Suppressor macrophage treated with lipopolysaccharide for 4 hours (primary cell): ENCODE measurements around the gene GADD45A.
A peak's percentile ranks its signal among the peaks of the same experiment; 100 is the strongest.
"Not testable (repeated sequence)": the region's sequence is repeated elsewhere in the genome, so short reads cannot be mapped to it uniquely, and the experiment has no call there.

Source experiments
- DNase-seq: peaks from one replicate; pipeline ENCODE4 v3.0.0-alpha.2; 2020

GADD45A gene

DNA sequence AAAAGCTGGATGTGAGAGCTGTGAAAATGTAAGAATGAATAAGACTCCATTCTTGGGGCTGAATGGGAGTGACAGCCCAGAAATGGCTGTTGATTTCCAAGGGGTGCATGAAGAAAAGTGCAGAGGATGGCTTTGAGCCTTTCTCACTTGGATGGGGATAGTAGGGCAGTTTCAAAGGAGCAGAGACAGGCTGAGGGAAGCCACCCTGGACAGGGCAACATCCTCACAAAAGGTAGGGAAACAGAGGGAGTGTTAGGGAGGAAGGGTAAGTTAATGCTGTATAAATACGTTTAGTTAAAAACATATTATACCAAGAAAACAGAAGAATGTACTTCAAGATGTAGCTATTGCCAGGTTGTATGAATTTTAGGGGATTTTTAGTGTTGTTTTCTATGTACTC is 38.1 kb downstream of the GADD45A start:
- no peak for DNase-seq

DNA sequence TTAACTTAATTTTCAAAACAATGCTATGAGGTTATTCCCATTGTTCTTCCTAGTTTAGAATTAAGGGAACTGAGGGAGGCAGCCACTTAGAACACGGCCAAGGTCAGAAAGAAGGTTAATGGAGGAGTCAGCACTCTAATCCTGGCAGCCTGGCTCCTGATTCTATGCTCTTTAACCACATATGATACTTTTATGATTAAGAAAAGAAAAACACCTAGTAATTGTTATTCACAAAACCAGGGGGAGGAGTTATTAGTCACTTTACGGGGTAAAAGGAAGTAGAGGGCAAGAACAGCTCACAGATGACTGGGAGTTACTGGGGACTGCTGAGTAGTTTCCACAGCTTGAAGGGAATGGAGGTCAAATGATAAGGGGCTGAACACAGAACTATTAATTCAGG is 38.6 kb downstream of the GADD45A start:
- peak; percentile 80 for DNase-seq

DNA sequence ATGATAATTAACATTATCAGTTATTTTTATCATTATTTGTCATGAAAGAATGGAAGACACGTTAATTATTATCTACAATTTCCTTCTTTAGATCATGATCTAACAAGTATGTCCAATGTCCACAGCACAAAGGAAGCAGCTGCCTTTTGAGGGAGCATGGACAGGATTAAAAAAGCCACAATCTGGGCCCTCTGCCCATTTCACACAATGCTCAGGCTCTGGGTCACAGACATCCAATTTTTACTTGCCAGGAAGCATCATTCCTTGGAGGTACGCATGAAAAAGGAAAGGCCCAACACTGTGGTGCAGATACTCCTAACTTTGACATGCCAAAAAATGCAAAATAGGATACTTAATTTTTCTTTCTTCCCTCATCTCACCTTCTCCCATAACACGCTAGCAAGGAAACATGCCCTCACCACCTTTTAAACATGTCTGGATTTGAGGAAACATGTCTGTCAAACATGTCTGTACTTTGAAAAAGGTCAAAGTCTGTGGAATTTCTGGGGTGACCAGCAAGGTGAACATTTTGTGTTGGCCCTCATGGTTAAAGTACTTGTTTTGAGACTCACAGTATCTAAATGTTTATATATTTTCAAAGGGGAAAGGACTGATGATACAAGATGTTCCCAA is 40.0 kb downstream of the GADD45A start:
- DNase-seq = no peak

DNA sequence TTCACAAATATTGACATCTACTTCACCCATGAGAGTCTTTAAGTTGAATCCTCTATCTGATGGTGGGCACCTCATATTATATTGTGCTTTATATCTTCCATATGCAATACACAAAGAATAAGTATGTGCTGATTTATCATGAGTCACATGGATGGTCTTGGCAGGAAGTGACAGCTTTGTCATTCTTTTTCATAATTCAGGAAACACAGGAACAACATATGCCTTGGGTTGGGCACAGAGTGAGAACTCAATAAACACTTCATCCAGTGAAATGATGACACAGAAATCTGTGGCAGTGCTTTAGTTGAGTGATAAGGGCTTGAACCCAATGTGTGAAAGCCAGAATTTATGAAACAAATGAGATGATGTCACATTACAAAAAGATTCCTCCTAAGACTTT is 41.2 kb downstream of the GADD45A start:
- DNase-seq = peak; percentile 71

DNA sequence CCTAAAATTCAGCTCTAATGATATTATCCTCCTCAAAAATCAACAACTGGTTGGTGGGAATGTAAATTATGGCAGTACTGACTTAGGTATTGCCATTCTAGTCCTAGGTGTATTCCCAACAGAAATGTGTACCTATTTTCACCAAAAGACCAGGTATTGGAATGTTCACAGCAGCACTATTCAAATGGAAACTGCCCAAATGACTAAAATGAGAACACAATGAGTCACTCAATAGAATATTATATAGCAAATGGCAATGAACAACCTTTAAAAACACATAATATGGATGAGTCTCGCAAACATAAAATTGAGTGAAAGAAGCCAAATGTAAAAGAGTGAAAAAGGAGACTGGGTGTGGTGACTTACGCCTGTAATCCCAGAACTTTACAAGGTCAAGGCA is 44.9 kb downstream of the GADD45A start:
- DNase-seq = no peak

DNA sequence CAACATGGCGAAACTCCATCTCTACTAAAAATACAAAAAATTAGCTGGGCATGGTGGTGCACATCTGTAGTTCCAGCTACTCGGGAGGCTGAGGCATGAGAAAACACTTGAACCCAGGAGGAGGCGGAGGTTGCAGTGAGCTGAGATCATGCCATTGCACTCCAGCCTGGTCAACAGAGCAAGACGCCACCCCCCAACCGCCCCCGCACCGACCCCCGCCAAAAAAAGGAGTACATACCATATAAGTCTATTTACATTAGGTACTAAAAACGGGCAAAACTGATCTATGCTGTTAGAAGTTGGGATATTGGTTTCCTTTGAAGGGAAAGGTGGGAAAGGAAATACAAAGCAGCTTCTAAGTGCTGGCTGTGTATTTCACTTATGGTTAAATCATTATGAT is 45.3 kb downstream of the GADD45A start:
- DNase-seq = not testable (repeated sequence)

- no peak for DNase-seq
Measured at GRCh38 chr1:67731322-67731721, 46.3 kb downstream of the GADD45A start.

DNA sequence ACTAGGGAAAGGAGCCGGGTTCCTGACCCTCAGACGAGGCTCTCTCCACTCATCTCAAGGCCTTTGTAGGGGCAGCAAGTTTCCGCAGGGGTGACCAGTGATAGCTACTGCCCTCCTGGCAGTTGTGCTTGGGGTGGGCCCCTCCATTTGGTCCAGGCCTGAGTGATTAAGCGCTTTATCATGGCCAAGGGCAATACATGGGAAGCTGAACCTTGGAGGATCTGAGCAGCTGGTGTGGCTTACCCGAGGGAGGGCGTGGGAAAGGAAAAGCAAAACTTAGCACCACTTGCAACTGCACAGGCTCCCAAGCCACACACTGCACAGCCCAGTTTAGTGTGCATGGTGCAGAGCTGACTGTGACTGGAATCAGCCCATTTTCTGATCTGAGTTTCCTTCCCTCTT is 47.8 kb downstream of the GADD45A start:
- DNase-seq = peak; percentile 86

DNA sequence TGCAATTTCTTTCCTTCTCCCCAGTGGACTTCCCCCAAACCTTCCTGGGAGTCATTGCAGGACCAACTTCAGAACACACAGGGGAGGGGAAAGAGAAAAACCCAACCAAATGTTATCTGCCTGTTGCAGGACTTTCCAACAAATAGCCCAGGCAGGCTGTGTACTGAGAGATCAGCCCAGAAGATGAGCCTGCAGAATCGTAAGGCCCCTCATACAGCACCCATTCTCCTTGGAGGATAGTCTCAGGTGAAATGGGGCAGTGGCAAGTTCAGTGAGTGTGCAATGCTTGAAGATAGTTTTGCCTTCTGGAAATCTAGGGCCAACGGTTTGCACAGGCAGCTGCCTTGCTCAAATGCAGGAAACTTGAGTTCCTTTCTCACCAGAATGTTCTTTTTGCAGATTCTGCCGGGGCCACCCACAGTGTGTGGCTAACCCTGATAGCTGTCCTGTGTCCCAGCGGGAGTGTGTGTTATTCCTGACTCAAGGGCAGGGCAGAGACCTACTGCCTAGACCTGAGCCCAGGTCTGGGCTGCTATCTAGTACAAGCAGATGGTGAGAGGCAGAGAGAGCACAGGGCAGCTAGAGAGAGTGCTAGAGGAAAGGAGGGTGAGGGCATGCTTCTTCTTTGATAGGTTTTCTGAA is 48.8 kb downstream of the GADD45A start:
- peak; percentile 38 for DNase-seq

DNA sequence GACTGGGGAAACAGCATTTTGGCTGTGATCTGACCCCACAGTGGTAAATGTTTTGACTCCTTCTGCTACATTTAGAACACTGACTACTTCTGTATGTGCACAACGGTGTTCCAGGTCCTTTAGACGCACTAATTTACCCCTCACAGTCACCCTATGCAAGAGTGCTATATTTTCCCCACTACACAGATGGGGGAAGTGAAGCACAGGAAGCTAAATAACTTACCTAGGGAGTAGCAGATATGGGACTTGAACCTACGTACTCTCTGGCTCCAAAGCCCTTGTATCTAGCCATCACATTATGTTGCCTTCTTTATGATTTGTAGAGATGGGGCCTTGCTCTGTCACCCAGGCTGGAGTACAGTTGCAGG is 49.3 kb downstream of the GADD45A start:
- DNase-seq = no peak

DNA sequence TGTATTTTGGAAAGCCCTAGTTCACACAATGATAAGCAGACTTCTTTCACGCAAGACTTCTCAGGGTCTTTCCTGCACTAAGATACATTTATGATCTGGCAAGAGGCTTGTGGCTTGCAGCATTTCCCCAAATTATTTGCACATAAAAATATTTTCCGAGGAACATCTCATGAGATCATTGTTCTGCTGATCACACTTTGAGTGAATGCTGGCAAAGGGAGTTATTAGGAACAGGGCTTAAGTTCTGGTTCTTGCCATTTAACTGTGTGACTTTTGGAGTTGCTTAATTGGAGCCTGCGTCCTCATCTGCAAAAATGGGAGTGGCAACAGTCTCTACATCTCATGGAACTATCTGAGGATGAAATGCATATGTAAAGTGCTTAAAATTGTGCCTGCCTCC is 50.2 kb downstream of the GADD45A start:
- DNase-seq = peak; percentile 65

- peak; percentile 64 for DNase-seq
Measured at GRCh38 chr1:67735806-67736627, 51.0 kb downstream of the GADD45A start.

DNA sequence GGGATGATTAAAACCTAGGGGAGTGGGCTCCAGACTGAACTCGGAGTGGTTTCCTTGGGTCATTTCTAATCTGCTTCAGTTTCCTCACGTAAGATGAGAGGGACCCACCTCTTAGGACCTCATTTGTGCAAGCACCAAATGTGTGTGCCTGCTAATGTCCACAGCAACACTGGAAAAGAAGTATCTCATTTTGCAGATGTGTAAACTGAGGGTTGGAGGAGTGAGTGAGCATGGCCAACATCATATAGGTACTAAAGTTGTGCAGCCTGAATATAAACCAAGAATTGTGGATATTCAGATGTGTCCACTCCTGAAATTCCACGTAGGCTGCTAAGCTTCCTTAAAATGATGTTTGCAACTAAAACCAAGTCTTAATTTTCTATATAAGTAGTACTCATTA is 51.7 kb downstream of the GADD45A start:
- DNase-seq = no peak

DNA sequence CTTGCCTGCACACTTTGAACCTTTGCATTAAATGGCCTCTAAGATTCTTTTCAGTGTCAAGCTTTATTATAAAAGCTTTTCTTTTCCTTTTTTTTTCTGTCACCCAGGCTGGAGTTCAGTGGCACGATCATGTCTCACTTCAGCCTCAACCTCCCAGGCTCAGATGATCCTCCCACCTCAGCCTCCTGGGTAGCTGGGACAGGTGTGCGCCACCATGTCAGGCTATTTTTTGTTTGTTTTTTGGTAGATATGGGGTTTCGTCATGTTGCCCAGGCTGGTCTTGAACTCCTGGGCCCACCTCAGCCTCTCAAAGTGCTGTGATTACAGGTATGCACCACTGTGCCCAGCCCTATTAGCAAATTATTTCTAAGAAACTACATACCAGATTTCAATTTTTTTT is 52.9 kb downstream of the GADD45A start:
- DNase-seq = no peak
